Ureter (tissue), 1 donor: ENCODE data around the gene UBE2E1. TPM values are rescaled to one million over a fixed set of nuclear protein-coding genes. Genes with fewer than 3 reads are reported as not detected.

Experiments
- DNase-seq: peaks from one replicate; pipeline ENCODE4 v3.0.0-alpha.2; 2020; ENCODE audit warnings: low spot score
- total RNA-seq: library from RNA; stranded (reverse); gene quantifications from one replicate; pipeline ENCODE4 v1.2.4, GENCODE V29; 2023
- donor health status: DM: yes; HTN: yes; CAD: no.

UBE2E1 gene
- total RNA-seq, 1 donor from 2014 or later: 107 TPM

DNA sequence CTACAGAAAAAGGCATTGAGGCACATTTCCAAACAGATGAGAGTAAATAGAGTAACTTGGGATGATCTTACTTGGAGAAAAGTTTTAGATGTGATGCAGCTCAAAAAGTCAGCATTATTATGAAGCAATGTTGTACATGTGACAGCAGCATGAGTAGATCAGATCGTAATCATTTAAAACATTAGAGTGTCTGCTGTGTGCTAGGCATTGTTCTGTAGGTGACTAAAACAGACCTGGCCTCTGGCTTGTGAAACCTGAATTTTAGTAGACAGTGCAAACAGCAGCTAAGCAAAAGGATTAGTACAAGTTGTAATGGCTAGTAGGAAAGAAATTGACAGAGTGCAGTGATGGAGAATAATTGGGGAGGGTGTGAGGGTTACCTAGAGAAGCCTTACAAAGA lies 15.1 kb downstream of the UBE2E1 start:
- DNase-seq: no peak

DNA sequence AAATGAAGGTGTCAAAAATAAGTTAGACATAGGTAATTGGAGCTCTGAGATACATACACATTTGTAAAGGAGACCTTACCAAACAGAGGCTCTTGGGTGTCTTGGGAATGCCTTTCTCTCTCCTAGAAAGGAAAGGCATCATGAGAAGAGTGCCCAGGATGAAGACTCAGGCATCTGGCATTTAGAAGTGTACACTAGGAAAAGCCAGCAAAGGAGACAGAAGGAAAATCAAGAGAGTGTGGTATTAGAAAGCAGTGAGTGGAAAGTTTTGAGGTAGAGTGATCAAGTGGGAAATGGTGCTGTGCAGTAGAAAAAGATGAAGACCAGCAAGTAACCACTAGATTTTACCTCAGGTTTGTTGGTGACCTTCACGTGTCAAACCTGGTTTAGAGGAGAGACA lies 16.1 kb downstream of the UBE2E1 start:
- DNase-seq: no peak

DNA sequence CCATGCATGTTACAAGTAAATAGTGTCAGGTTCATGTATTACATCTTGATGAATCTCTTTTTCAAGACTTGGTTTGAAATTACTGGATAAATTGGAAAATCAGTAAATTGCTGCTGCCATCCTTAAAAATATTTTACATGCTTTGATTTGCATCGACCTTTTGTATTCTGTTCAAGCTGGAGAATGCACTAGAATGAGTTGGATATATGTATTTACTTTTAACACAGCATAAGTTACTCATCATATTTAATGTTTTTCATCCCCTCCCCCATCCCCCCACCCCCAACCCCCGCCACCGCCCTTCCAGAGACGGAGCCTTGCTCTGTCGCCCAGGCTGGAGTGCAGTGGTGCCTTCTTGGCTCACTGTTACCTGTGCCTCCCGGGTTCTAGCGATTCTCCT lies 16.8 kb downstream of the UBE2E1 start:
- DNase-seq: no peak

DNA sequence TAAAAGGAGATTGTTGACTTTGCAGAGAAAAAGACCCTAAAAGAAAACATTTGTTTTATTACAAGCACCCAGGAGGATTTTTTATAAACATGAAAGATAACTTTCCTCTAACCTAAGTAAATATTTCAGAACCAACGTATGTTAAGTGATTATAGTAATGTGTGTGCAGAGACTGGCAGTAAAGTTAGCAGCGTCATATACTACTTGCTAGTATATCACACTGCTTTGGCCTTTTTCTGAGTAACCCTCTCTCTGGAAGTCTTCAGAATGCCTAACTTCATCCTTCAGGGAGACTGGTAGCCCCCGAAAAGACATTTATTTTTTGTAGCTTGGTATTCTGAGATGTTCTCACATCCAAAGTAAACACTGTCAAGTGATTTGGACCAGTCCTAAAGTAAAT lies 17.9 kb downstream of the UBE2E1 start:
- DNase-seq: no peak

DNA sequence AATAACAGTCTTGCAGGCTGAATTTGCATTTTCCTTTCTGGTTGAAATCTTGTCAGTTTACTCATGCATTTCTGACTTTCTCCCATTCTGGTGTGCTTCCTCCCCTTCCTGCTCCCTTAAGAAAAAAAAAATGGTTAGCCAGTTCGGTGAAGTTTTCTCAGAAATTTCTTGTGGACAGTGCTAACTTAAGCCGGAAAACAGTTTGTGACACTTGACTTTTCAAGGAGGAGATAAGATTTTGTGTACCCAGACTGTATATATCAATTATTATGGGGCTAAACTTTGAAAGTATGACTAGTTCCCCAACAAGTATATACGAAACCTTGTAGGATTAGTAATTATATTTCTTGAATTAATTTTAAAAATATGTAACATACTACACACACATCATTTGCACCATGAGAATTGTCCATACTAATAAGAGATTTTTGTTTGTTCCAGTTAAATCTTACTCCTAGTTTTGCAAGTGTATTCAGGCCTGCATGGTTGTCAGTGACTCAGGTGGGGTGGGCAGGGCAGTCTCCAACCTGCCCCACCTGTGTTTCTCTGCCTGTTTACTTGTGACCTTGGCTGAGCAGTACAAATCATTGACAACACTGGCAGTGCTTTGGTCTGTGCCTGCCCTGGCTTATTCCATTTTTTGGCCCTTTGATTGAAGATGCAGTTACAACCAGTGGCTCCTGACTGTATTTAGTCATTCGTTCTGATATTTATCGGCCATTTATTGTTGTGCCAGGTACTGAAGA lies 19.1 kb downstream of the UBE2E1 start:
- DNase-seq: no peak

GRCh38 chr3:23825802-23826201 lies 20.0 kb downstream of the UBE2E1 start:
- DNase-seq: no peak

DNA sequence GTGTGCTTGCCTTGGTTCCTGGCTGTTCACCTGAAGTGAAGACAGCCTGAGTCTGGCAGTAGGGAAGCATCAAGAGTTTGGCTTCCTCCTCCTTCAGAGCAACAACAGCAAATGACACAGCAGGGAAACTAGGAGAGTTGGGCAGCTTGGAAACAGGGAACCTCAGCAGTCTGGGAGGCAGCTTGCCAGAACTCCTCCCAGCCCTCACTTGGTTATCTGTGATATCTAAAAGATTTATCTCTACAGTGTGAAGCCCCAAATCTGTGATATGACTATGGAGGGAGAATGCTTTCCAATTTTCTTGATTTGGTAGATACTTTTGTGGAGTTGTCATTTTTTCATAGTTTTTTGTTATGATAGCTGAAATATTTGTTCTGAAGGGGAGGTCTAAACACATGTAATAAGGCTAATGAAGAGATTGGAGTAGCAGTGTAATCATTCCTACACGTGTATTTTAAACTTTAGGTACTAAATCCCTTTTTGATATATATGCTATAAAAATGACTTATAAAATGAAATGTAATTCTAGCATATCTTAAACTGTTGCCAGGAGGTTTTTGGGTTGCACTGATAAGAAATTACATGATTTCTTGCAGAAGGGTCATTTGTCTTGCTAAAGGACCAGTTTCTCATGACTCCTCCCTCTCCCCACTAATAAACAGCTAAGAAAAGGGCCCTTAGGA lies 20.8 kb downstream of the UBE2E1 start:
- no peak for DNase-seq

GRCh38 chr3:23829242-23829934 lies 23.6 kb downstream of the UBE2E1 start:
- no peak for DNase-seq

GRCh38 chr3:23830869-23831484 lies 25.2 kb downstream of the UBE2E1 start:
- DNase-seq: no peak

DNA sequence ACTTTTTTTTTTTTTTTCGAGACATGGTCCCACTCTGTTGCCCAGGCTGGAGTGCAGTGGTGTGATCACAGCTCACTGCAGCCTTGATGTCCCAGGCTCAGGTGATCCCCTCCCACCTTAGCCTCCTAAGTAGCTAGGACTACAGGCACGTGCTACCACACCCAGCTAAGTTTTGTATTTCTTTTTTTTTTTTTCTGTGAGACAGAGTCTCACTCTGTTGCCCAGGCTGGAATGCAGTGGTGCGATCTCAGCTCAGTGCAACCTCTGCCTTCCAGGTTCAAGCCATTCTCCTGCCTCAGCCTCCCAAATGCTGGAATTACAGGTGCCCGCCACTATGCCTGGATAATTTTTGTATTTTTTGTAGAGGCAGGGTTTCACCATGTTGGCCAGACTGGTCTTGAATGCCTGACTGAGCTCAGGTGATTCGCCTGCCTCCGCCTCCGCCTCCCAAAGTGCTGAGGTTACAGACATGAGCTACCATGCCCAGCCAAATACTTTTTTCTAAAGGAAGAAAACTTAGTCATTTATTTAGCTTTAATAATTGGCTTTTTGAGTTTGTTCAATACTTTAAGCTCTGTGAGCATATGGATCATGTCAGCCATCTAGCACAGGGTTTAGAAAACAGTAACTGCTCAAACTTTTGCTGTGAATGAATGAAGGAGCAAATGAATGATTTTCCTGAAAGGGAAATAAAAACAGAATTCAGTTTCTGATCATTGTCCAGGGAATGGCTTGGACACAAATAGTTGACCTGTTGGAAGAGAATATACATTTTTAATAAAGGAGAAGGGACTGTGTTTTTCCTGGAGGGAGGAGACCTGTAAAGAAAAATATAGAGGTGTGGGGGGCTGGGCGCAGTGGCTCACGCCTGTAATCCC lies 26.0 kb downstream of the UBE2E1 start:
- no peak for DNase-seq

DNA sequence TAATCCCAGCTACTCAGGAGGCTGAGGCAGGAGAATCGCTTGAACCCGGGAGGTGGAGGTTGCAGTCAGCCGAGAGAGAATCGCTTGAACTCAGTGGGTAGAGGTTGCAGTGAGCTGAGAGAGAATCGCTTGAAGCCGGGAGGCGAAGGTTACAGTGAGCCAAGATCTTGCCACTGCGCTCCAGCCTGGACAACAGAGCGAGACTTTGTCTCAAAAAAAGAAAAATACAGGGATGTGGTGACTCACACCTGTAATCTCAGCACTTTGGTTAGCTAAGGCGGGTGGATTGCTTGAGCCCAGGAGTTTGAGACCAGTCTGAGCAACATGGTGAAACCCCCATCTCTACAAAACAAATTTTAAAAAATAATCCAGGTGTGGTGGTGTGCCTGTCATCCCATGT lies 26.8 kb downstream of the UBE2E1 start:
- DNase-seq: no peak

DNA sequence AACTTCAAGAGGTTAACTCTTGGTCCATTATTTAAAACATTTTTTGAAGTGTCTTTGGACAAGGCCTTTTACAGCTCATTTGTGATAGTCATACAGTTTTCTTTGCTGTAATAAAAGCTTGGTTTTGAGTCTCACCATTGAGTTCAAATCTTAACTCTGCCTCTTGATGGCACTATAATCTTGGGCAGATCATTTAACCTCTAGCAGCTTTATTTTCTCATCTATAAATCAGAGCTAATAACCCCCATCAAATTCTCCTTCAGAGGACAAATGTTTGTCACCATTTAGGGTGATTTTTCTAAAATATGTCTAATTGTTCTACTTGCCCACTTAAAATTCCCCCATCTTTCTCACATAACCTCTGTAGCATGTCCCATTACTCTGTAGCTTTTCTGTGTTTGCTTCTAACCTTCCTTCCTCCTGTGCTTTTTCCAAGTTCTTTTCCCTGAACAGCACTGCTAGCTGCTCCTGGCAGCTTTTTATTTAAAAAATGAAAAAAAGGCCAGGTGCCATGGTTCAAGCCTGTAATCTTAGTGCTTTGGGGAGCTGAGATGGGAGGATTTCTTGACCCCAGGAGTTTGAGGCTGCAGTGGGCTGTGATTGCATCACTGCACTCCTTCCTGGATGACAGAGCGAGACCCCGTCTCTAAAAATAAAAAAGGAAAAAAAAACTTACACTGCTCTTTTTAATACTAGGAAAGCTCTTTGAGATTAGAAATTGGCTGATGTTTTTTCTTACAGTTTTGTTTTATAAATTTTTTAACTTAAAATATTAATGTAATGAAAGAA lies 28.5 kb downstream of the UBE2E1 start:
- DNase-seq: no peak

- no peak for DNase-seq
These were observed 29.3 kb downstream of the UBE2E1 start for GRCh38 chr3:23835087-23835486.

GRCh38 chr3:23835802-23836201 lies 30.0 kb downstream of the UBE2E1 start:
- DNase-seq: no peak

DNA sequence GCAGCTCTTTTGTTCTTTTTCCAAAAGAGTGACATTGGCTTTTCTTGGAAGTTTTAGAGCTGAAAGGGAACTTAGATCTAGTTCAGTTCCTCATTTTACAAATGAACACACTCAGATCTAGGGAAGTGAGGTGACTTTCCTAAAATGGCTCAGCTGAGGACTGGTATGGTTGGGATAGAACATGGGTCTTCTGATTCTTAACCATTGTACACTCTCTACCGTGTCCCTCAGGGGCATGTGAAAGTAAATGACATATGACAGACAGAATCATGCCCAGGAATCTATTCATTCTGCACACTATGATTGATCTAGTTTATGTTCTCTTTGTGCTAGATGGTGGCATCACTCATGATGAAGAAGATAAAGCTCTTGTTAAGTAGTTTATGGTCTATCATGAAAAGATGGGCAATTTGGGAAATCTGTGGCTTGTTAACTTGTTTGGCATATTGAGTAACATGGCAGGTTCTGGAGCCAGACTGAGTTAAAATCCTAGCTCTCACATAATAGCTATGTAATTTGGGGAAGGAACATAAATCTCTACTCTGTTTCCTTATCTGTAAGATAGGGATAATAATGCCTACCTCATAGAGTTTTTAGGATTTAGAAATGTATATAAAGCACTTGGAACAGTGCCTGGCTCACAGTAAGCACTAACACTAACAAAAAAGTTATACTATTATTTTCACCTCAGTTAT lies 30.9 kb downstream of the UBE2E1 start:
- no peak for DNase-seq

GRCh38 chr3:23837286-23837685 lies 31.5 kb downstream of the UBE2E1 start:
- DNase-seq: no peak

GRCh38 chr3:23837691-23838090 lies 31.9 kb downstream of the UBE2E1 start:
- DNase-seq: no peak

DNA sequence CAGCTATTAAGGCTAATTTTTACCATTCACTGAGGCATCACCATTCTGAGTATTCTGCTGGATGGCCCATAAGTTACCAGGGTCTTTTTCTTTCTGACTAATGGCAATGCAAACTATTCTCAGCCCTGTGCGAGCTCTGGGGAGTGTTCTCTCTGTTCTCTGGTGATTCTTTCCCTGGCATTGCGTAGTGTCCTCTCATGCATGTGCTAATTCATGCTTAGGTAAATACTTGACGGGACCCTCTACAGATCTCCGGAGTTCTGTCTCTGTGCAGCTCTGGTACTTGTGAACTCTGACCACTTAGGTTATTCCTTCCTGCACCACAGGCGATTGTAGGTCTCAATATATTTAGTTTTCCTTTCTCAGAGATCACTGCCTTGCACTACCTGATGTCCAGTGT lies 34.8 kb downstream of the UBE2E1 start:
- no peak for DNase-seq

GRCh38 chr3:23843869-23844268 lies 38.1 kb downstream of the UBE2E1 start:
- DNase-seq: no peak
